H1 (cell line): Measurements from ENCODE around the gene BPGM. TPM values are rescaled to one million over a fixed set of nuclear protein-coding genes. Genes with fewer than 3 reads are reported as not detected.

Experiments
- CTCF ChIA-PET: fragments of 300-600 bp; sonication (Branson Sonifier 250); formaldehyde crosslinking; loops from one replicate; lab custom pipeline; 2021; ENCODE audit not compliant: partially characterized antibody; lab: Charles Lee
- POLR2A ChIA-PET: fragments of 300-600 bp; sonication (Branson Sonifier 250); formaldehyde crosslinking; loops from one replicate; lab custom pipeline; 2021; ENCODE audit warnings: inconsistent platforms; ENCODE audit not compliant: partially characterized antibody; lab: Charles Lee
- DNase-seq, 2 experiments: peaks; one replicate each; pipeline versions ENCODE4 v3.0.0 to v3.0.0-alpha.2; 2010 to 2022; ENCODE audit warnings: low spot score in 2 of 2, low read depth in 1 of 2, mixed read lengths in 1 of 2
- FAIRE-seq: peaks from 2 replicates; lab custom pipeline; 2011; peaks lifted over from hg19 to GRCh38; lab: Jason Lieb, UNC
- H2AFZ ChIP-seq: 2 replicates; pipeline ENCODE4 v1.8.1; 2012; ENCODE audit warnings: low read length, inconsistent platforms
- H2AK5ac ChIP-seq: 2 replicates; pipeline ENCODE4 v1.6.1; 2013; ENCODE audit warnings: low read depth, low read length
- H2BK120ac ChIP-seq: replicated peaks from 2 replicates; pipeline ENCODE3; 2013; ENCODE audit warnings: low read depth, low read length, inconsistent platforms
- H2BK12ac ChIP-seq: 2 replicates; pipeline ENCODE4 v1.6.1; 2013; ENCODE audit warnings: low read depth, low read length
- H2BK15ac ChIP-seq: 2 replicates; pipeline ENCODE4 v1.6.1; 2013; ENCODE audit warnings: low read length
- H2BK20ac ChIP-seq: 2 replicates; pipeline ENCODE4 v1.6.1; 2013; ENCODE audit warnings: low read length
- H2BK5ac ChIP-seq: 2 replicates; pipeline ENCODE4 v1.6.1; 2013; ENCODE audit warnings: low read depth, low read length
- H3K14ac ChIP-seq: 2 replicates; pipeline ENCODE4 v1.6.1; 2013; ENCODE audit warnings: inconsistent platforms; ENCODE audit not compliant: insufficient read length
- H3K18ac ChIP-seq: 2 replicates; pipeline ENCODE4 v1.6.1; 2013; ENCODE audit warnings: low read length; ENCODE audit errors: extremely low read depth
- H3K23ac ChIP-seq: 2 replicates; pipeline ENCODE4 v1.6.1; 2013; ENCODE audit warnings: inconsistent platforms; ENCODE audit not compliant: insufficient read length
- H3K23me2 ChIP-seq: 2 replicates; pipeline ENCODE4 v1.6.1; 2013; ENCODE audit warnings: low read depth, low read length
- H3K27ac ChIP-seq: 2 replicates; pipeline ENCODE4 v1.6.1; 2011; ENCODE audit warnings: low read depth, low read length, inconsistent platforms
- H3K27me3 ChIP-seq, 4 experiments: replicated peaks in 1 of 4; 1 replicate in 1 of 4; 2 replicates in 3 of 4; pipeline versions ENCODE4 v1.6.1 to v1.8.1; 2011 to 2013; ENCODE audit warnings: low read length in 3 of 4, mild to moderate bottlenecking in 3 of 4, inconsistent platforms in 2 of 4, mixed read lengths in 2 of 4, moderate library complexity in 1 of 4; ENCODE audit not compliant: control insufficient read depth in 3 of 4, insufficient read depth in 3 of 4; ENCODE audit errors: extremely low read depth in 1 of 4
- H3K36me3 ChIP-seq, 4 experiments: 2 replicates each; pipeline versions ENCODE4 v1.6.1 to v1.8.1; 2011 to 2013; ENCODE audit warnings: mild to moderate bottlenecking in 4 of 4, low read length in 3 of 4, moderate library complexity in 2 of 4, control low read depth in 1 of 4, inconsistent platforms in 1 of 4; ENCODE audit not compliant: insufficient read depth in 4 of 4, control insufficient read depth in 2 of 4
- H3K4ac ChIP-seq: replicated peaks from 2 replicates; pipeline ENCODE3; 2013; ENCODE audit warnings: low read length, low read depth, mixed read lengths, inconsistent platforms; ENCODE audit not compliant: insufficient read length
- H3K4me1 ChIP-seq, 4 experiments: replicated peaks in 1 of 4; 1 replicate in 1 of 4; 2 replicates in 3 of 4; pipeline versions ENCODE4 v1.6.1 to v1.8.1; 2011 to 2013; ENCODE audit warnings: low read length in 3 of 4, inconsistent platforms in 2 of 4, mixed read lengths in 1 of 4; ENCODE audit not compliant: insufficient read depth in 4 of 4, control insufficient read depth in 3 of 4
- H3K4me2 ChIP-seq, 2 experiments: 2 replicates each; pipeline versions ENCODE4 v1.6.1 to v1.8.1; 2011 to 2013; ENCODE audit warnings: low read depth in 2 of 2, low read length in 2 of 2, control low read depth in 1 of 2, inconsistent platforms in 1 of 2, mild to moderate bottlenecking in 1 of 2; ENCODE audit not compliant: insufficient read depth in 1 of 2
- H3K4me3 ChIP-seq, 4 experiments: fragments of 200-600, 300-600 bp in 1 of 4; sonication (generic), shearing (Covaris generic), sonication (Bioruptor Twin) in 1 of 4; 2 replicates each; pipeline versions ENCODE4 v1.5.1 to v1.8.1; 2011 to 2016; ENCODE audit warnings: low read length in 4 of 4, low read depth in 3 of 4, control low read depth in 2 of 4, inconsistent platforms in 2 of 4, mild to moderate bottlenecking in 2 of 4, mixed read lengths in 1 of 4, moderate library complexity in 1 of 4; ENCODE audit not compliant: insufficient read depth in 2 of 4; ENCODE audit errors: extremely low read depth in 1 of 4
- H3K56ac ChIP-seq: replicated peaks from 2 replicates; pipeline ENCODE3; 2013; ENCODE audit warnings: low read depth, mild to moderate bottlenecking, mixed read lengths, low read length, inconsistent platforms; ENCODE audit not compliant: insufficient read length
- H3K79me1 ChIP-seq: 2 replicates; pipeline ENCODE4 v1.6.1; 2013; ENCODE audit warnings: low read depth, low read length, control low read depth
- H3K79me2 ChIP-seq, 2 experiments: 2 replicates each; pipeline versions ENCODE4 v1.6.1 to v1.8.1; 2012 to 2013; ENCODE audit warnings: low read length in 2 of 2, mild to moderate bottlenecking in 2 of 2, inconsistent platforms in 1 of 2; ENCODE audit not compliant: insufficient read depth in 2 of 2, control insufficient read depth in 1 of 2
- H3K9ac ChIP-seq, 4 experiments: replicated peaks in 1 of 4; 1 replicate in 1 of 4; 2 replicates in 3 of 4; pipeline versions ENCODE4 v1.6.1 to v1.8.1; 2011 to 2013; ENCODE audit warnings: low read depth in 3 of 4, low read length in 3 of 4, control low read depth in 2 of 4, mild to moderate bottlenecking in 2 of 4, moderate library complexity in 2 of 4, inconsistent platforms in 1 of 4; ENCODE audit errors: extremely low read depth in 1 of 4
- H3K9me3 ChIP-seq, 2 experiments: 2 replicates each; pipeline versions ENCODE4 v1.6.1 to v1.8.1; 2012 to 2013; ENCODE audit warnings: mild to moderate bottlenecking in 2 of 2, moderate library complexity in 2 of 2, control low read depth in 1 of 2, inconsistent platforms in 1 of 2, low read depth in 1 of 2, low read length in 1 of 2, mixed read lengths in 1 of 2; ENCODE audit not compliant: insufficient read depth in 2 of 2
- H4K20me1 ChIP-seq, 2 experiments: replicated peaks in 1 of 2; 2 replicates each; pipeline versions ENCODE3 to v1.8.1; 2011 to 2013; ENCODE audit warnings: inconsistent platforms in 2 of 2, low read length in 2 of 2, mild to moderate bottlenecking in 1 of 2; ENCODE audit not compliant: insufficient read depth in 2 of 2, control insufficient read depth in 1 of 2
- H4K5ac ChIP-seq: 2 replicates; pipeline ENCODE4 v1.6.1; 2013; ENCODE audit warnings: low read length, low read depth, mixed read lengths, inconsistent platforms; ENCODE audit not compliant: insufficient read length
- H4K8ac ChIP-seq: 2 replicates; pipeline ENCODE4 v1.8.0; 2013; ENCODE audit warnings: mild to moderate bottlenecking, moderate library complexity, low read length, inconsistent platforms; ENCODE audit not compliant: insufficient read depth; ENCODE audit errors: extremely low read depth
- H4K91ac ChIP-seq: replicated peaks from 2 replicates; pipeline ENCODE3; 2013; ENCODE audit warnings: low read length, mixed read lengths, inconsistent platforms; ENCODE audit not compliant: insufficient read length
- ATF3 ChIP-seq: IDR thresholded peaks from 2 replicates; pipeline ENCODE4 v1.6.1; 2011; ENCODE audit warnings: low read depth, mild to moderate bottlenecking, low read length; ENCODE audit not compliant: insufficient read depth
- BACH1 ChIP-seq: IDR thresholded peaks from 2 replicates; pipeline ENCODE4 v1.6.1; 2012; ENCODE audit warnings: low read length, improper control_type of control experiment
- BRCA1 ChIP-seq: IDR thresholded peaks from 2 replicates; pipeline ENCODE4 v1.6.1; 2012; ENCODE audit warnings: low read depth, low read length, improper control_type of control experiment
- CBX5 ChIP-seq: fragments of 300-800, 300-1000 bp; sonication (generic); IDR thresholded peaks from 2 replicates; pipeline ENCODE4 v1.7.1; 2016; ENCODE audit warnings: antibody characterized with exemption, low read length, low read depth
- CHD1 ChIP-seq: IDR thresholded peaks from 2 replicates; pipeline ENCODE4 v1.6.1; 2012; ENCODE audit warnings: low read depth, low read length, improper control_type of control experiment
- CTCF ChIP-seq, 3 experiments: IDR thresholded peaks; 1 replicate in 2 of 3; 2 replicates in 1 of 3; pipeline versions ENCODE4 v1.5.1 to v1.6.1; 2011; ENCODE audit warnings: low read length in 3 of 3, mild to moderate bottlenecking in 3 of 3, inconsistent platforms in 2 of 3, low read depth in 1 of 3, moderate library complexity in 1 of 3; ENCODE audit not compliant: insufficient read depth in 1 of 3; ENCODE audit errors: control extremely low read depth in 1 of 3
- SIX5 ChIP-seq: IDR thresholded peaks from 2 replicates; pipeline ENCODE4 v1.6.1; 2011; ENCODE audit warnings: mild to moderate bottlenecking, low read depth, low read length
- TAF7 ChIP-seq: optimal IDR thresholded peaks from 2 replicates; pipeline ENCODE3; 2011; ENCODE audit warnings: low read depth, mild to moderate bottlenecking, inconsistent platforms, low read length, moderate library complexity, borderline replicate concordance
- TEAD4 ChIP-seq: IDR thresholded peaks from 2 replicates; pipeline ENCODE4 v1.6.1; 2012; ENCODE audit warnings: low read depth, low read length, inconsistent platforms, mixed read lengths
- USF2 ChIP-seq: IDR thresholded peaks from 2 replicates; pipeline ENCODE4 v1.6.1; 2011; ENCODE audit warnings: low read length, improper control_type of control experiment
- WGBS, 2 experiments: shearing (Covaris generic) in 1 of 2; methylation state at CpG; one replicate each; pipeline versions ENCODE4 v1.1.6 to v1.1.7; 2013 to 2015; ENCODE audit warnings: low lambda C conversion rate in 2 of 2, mixed read lengths in 2 of 2, inconsistent platforms in 1 of 2, low coverage in 1 of 2, missing lambda C conversion rate in 1 of 2; ENCODE audit not compliant: insufficient replicate concordance in 2 of 2, insufficient coverage in 1 of 2, insufficient read length in 1 of 2; ENCODE audit errors: extremely low coverage in 1 of 2, missing lambda C conversion rate in 1 of 2; 5-methylcytosine and 5-hydroxymethylcytosine counted together
- polyA plus RNA-seq, 7 experiments: library from polyadenylated mRNA; depleted of rRNA in 3 of 7; stranded (reverse) in 5 of 7; unstranded in 2 of 7; fragments of >200 nt in 5 of 7; fragments of 200-250 nt in 2 of 7; gene quantifications; 1 replicate in 5 of 7; 2 replicates in 1 of 7; 4 replicates in 1 of 7; pipeline versions ENCODE4 v1.2.1 to v1.2.3, GENCODE V29; 2011 to 2013; ENCODE audit warnings: missing spikeins in 2 of 7, mixed read lengths in 2 of 7
- total RNA-seq: library from RNA; stranded (reverse); fragmentation: NEBNext Ultra II Directional; extraction: Animal tissue kit (Norgen Biotek cat#: 25700); gene quantifications from 2 replicates; pipeline ENCODE4 v1.2.1, GENCODE V29; 2021

Gene BPGM
- total and polyA plus RNA-seq, 2 of the 8 experiments (the other 6 are each of a cell fraction or from before 2014, with no cell fraction given) = 9.7 to 15.3 TPM

GRCh38 chr7:134601459-134601858 is 45.2 kb upstream of the BPGM start:
- H3K4me2 ChIP-seq = no peak overlapping the region
- H3K9me3 ChIP-seq = no peaks in the 10 kb centered on the region
- 0 out of 7 replicates have a peak, but pooled peaks cover 0 to 3% (median 0%) of the 10 kb centered on the region in 4 experiments for H3K4me1 ChIP-seq
- H3K4ac ChIP-seq = no peak overlapping the region
- H3K9ac ChIP-seq = no peak overlapping the region
- H4K20me1 ChIP-seq = no peaks in the 10 kb centered on the region
- H2BK120ac ChIP-seq = no peak overlapping the region
- H3K79me2 ChIP-seq = no peaks in the 10 kb centered on the region
- H2BK15ac ChIP-seq = no peak overlapping the region
- no peak overlapping the region for H2BK20ac ChIP-seq
- ChIA-PET CTCF (no interaction called here), POLR2A (interaction anchor here (0.6 kb wide), 1 partner anchor 59 kb away, joined by 3 read pairs; no protein-coding TSS in a partner anchor)
- H4K91ac ChIP-seq = no peak overlapping the region
- no peak overlapping the region for H2AFZ ChIP-seq
- FAIRE-seq (no peak), DNase-seq (no peak)
- no peak overlapping the region for H3K14ac ChIP-seq
- no peak overlapping the region for H3K23ac ChIP-seq
- H4K8ac ChIP-seq = no peak overlapping the region
- H3K27me3 ChIP-seq = no peaks in the 10 kb centered on the region
- no peak overlapping the region for H3K27ac ChIP-seq
- H2AK5ac ChIP-seq = no peak overlapping the region
- H3K18ac ChIP-seq = no peak overlapping the region
- H3K4me3 ChIP-seq = no peak overlapping the region
- no peaks in the 10 kb centered on the region for H3K23me2 ChIP-seq
- H3K36me3 ChIP-seq = no peaks in the 10 kb centered on the region
- no peaks in the 10 kb centered on the region for H3K79me1 ChIP-seq
- no peak overlapping the region for H4K5ac ChIP-seq
- WGBS, 2 experiments = 91% methylated on average over 4 of the region's 4 CpGs; no CpG with 5 or more reads in 1 of the 2 experiments
- no peak overlapping the region for H2BK5ac ChIP-seq
- no peak overlapping the region for H2BK12ac ChIP-seq
- no peak overlapping the region for H3K56ac ChIP-seq
- TF ChIP-seq ATF3 = no peak
- no peak for TF ChIP-seq USF2
- no peak for TF ChIP-seq BACH1
- TF ChIP-seq CTCF (IDR thresholded peaks at IDR 0.05; ENCODE audit: control extremely low read depth in 1 of 3, insufficient read depth in 1 of 3, low read depth in 1 of 3, low read length in 3 of 3) = no peak
- no peak for TF ChIP-seq TEAD4
- TF ChIP-seq CBX5 = no peak
- TF ChIP-seq TAF7 = no peak
- TF ChIP-seq BRCA1 = no peak
- no peak for TF ChIP-seq CHD1
- no peak for TF ChIP-seq SIX5
